NAMALWA (cell line): Measurements from ENCODE around the gene CPB1.

Experiments used
- DNase-seq: peaks from one replicate; pipeline ENCODE4 v3.0.0-alpha.2; 2015; ENCODE audit warnings: low spot score

The CPB1 gene

GRCh38 chr3:148883163-148883562 is 55.6 kb downstream of the CPB1 start:
- no peak for DNase-seq

GRCh38 chr3:148884261-148884660 is 56.6 kb downstream of the CPB1 start:
- DNase-seq, result no peak

- no peak for DNase-seq
Observed at GRCh38 chr3:148889828-148890227, 62.2 kb downstream of the CPB1 start.

- DNase-seq, result no peak
Observed at GRCh38 chr3:148896062-148896461, 68.5 kb downstream of the CPB1 start.

- no peak for DNase-seq
Observed at GRCh38 chr3:148901987-148902791, 74.6 kb downstream of the CPB1 start.

- DNase-seq, result no peak
Observed at GRCh38 chr3:148903022-148903442, 75.4 kb downstream of the CPB1 start.

- DNase-seq, result no peak
Observed at GRCh38 chr3:148903941-148904340, 76.3 kb downstream of the CPB1 start.

- DNase-seq, result no peak
Observed at GRCh38 chr3:148906667-148907066, 79.1 kb downstream of the CPB1 start.
